GM12891 (cell line): Measurements from ENCODE around the gene C1QTNF4.

Experiments used
- PAX5 ChIP-seq: IDR thresholded peaks from 2 replicates; pipeline ENCODE4 v1.6.1; 2011; ENCODE audit warnings: low read length, moderate library complexity, mild to moderate bottlenecking; ENCODE audit not compliant: insufficient read depth, severe bottlenecking
- POLR2A ChIP-seq: IDR thresholded peaks from 2 replicates; pipeline ENCODE4 v1.6.1; 2011; ENCODE audit warnings: low read depth, low read length, control low read depth
- POLR2AphosphoS5 ChIP-seq: IDR thresholded peaks from 2 replicates; pipeline ENCODE4 v1.6.1; 2011; ENCODE audit warnings: low read depth, low read length, control low read depth
- POU2F2 ChIP-seq: IDR thresholded peaks from 2 replicates; pipeline ENCODE4 v1.6.1; 2011; ENCODE audit warnings: low read depth, mild to moderate bottlenecking, control low read depth, low read length, moderate library complexity
- SPI1 ChIP-seq: IDR thresholded peaks from 2 replicates; pipeline ENCODE4 v1.6.1; 2011; ENCODE audit warnings: low read depth, low read length, control low read depth
- TAF1 ChIP-seq: IDR thresholded peaks from 2 replicates; pipeline ENCODE4 v1.6.1; 2011; ENCODE audit warnings: low read depth, low read length, control low read depth

DNA sequence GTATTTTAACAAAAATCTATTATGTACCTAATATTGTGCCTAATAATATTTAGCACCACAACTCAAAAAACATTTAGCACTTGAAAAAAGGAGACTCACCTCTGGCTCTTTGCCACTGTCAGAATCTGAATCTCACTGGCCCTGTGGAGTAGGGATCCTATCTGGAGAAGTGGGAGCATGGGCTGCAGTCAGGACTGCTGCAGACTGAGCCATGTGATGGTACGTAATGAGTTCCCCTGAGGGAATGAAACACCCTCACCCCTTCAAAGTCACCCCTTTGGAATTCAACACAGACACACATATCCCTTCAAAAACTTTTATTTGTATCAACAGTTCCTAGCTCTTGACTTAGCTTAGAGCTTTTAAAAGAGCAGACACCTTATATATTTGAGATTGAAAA lies 22.3 kb downstream of the C1QTNF4 start:
- no peak for TF ChIP-seq POLR2A
- no peak for TF ChIP-seq SPI1
- TF ChIP-seq POLR2AphosphoS5, result no peak
- TF ChIP-seq TAF1, result no peak
- TF ChIP-seq PAX5, result no peak
- no peak for TF ChIP-seq POU2F2
